Fibroblast of skin of left quadriceps (primary cell): Measurements from ENCODE around the gene NR6A1.

Experiments used
- DNase-seq, 2 experiments: peaks; one replicate each; pipeline ENCODE4 v3.0.0-alpha.2; 2013; ENCODE audit warnings: low read depth in 2 of 2

NR6A1 gene

DNA sequence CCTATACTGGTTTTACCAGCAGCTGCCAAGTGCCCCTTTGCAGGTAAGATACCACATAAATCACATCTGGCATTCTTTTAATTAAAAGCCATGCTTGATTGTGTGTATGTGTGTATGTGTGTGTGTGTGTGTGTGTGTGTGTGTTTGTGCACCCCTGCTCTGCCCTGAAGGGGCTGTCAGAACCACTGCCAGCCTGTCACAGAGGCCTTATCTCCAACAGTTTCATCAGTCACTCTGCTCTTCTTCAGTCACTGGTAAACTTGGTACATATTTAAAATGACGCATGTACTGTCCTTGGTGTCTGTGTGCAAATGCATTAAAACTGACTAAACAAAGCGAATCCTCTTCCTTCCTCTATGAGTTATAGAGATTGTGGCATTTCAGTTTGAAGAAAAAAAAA is 244.9 kb downstream of the NR6A1 start:
- no peak for DNase-seq

DNA sequence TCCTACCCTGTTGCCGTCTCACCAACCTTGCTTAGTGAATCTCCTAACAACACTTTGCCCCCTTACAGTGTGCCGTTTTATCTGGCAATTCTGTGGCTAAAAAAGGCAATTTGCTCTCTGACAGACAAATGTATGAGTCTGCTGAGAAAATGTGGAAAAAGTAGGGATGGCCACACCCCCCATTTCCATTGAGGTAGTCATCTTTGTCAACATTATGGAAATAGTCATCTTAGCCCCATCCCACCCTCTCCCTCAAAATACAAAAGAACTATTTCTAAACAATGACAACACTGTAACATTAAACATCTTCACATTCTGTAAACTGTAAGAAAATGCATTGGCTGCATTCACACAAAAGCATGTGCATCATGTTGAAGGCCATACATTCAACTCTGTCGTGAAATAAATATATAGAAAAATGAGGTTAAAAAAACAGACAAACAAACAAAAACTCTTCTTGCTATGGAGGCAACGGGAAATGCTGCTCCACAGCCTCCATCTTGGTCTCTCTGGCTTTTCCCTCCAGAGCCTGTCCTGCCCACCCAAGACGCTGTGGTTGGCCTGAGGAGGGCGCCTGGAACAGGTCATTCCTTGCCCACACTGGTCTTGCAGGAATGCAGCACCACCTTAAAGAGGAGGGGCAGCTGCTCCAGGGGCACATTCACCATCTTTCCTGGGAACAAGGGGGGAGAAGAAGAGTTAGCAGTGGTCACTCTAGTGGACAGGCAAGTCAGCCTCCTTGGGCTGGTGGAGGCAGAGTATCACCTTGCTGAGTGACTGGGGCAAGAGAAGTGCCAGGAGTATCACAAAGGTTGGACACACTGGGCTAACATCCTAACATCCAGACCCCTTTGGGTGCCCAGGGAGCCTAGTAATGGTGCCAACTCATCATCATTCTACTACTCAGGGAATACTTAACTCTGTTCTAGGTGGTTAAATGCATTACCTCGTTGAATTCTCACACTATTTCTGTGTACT is 248.7 kb downstream of the NR6A1 start:
- no peak for DNase-seq

DNA sequence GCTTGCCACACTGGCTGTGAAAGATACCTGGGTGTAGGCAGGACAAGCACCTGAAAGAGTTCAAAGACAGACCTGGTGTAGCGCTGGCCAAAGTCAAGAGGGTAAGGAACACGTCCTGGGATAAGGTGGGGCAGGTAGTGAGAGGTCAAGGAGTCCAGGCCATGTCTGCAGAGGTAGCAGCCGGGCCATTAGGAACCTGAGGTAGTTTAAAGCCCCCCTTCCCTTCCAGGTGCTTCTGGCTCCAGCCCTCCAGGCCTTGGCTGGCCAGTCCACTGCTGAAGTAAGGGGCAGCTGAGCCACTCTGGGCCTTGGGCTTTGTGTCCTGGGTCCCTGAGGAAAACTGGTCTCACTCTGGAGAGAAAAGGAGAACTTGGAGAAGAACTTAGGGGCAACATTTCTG is 250.0 kb downstream of the NR6A1 start:
- no peak for DNase-seq

DNA sequence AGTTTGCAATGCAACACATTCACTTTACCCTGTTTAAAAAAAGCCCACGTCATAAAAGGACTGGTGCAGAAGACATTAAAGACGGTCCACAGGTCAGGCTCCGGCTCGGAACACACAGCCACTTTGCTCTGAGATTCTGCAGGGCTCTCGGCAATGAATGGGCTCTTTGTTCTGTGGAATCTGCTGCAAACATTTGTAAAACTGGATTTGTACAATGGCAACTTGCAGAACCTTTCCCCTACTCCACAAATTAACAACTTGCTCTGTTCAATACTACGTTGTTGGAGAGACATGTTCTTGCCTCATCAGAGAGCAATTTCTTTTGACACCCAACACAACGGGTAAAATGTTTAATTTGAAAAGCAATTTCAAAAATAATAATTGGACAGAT is 250.9 kb downstream of the NR6A1 start:
- DNase-seq: no peak

DNA sequence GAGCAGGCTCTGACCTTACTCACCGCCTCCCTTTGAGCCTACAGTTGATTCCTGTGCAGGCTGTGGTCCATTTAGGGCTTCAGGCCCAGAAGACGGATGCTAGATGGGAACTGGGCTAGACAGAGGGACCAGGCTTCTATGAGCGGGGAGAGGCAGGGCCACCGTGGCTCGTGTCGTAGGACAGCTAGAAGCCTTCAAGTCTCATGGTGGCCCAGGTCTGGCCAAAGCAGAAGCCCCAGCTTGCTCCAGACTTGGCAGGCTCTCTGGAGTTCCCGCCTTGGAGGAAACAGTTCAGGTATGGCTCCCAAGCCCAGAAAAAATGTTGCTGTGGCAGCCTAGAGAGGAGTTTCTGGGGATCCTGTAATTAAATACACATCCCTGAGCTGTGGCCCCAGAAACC is 253.0 kb downstream of the NR6A1 start:
- DNase-seq: no peak

DNA sequence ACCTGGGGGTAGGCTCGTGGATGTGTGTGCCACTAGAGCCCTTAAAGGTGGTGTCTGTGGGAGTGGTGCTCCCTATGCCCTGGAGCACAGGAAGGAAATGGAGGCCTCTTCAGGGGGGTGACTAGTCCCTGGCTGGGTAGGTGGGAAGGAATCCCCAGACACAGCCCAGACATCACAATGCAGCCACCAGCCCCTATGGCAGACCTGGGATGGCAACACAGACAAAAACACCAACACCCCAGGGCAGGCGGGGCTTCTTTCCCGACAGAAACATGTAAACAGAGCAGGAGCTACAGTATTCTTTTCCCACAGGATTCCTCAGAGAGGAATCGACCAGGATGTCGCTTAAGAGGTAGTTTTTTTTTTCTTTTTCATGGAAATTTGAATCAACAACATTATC is 253.5 kb downstream of the NR6A1 start:
- DNase-seq: no peak

DNA sequence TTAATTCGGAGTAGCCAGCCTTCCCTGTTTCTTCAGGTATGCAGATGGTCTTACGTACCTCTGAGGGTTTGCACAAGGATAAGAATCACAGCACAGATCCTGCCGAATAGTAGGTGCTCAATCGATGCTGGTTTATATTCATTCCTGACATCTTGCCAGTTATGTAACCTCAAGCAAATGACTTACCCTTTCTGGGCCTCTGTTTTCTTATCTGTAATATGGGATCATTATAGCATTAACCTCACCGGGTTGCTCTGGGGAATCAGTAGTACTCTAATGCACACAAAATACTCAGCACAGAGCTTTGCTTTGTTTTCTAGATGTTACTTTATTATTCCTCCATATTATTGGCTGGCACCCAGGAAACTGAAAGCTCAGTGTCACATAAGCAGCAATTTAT is 256.2 kb downstream of the NR6A1 start:
- no peak for DNase-seq

DNA sequence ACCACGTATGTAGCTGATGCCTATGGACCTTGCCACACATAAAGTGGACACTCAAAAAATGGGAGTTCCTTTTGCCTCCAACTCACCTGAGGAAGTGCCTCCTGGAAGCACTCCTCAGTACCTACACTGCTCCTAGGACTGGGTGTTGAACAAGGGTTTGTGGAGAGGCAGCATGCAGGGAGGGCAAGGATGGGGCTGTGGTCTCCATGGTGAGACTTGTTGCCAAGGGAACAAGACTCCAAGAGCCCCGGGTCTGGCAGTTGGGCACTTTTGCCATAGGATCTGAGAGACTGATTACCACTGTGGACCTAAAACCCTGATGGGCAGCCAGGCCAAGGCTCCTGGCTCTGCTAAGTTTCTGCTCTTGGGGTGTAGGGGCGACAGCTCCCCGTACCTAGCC is 257.0 kb downstream of the NR6A1 start:
- no peak for DNase-seq

DNA sequence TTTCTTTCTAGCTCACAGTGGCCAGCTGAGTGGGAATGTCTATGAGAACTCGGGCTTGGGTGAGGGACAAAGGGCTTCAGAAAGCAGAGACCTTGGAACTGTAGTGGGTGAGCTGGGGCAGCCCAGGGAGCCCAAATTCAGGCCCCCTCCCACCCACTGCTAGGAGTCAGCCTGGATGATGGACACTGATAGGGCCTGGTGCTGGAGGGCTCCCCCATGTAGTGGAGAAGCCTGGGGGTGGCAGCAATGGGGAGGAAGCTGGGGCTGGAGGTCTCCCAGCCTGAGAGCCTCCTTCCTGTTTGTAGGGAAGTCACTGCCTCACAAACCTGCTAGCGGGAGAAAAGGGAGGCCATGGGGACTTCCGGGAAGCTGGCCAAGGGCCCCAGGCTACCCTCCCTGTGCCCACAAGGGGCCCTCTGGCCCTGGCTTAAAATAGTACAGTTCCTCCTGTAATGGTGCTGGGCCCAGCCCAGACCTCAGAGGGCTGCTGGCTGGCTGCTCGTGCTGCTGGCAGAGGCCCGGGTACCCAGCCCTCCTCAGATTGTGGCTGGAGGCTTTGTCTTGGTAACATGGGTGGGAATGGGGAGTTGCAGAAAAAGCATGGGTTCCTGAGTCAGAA is 257.6 kb downstream of the NR6A1 start:
- DNase-seq: no peak

DNA sequence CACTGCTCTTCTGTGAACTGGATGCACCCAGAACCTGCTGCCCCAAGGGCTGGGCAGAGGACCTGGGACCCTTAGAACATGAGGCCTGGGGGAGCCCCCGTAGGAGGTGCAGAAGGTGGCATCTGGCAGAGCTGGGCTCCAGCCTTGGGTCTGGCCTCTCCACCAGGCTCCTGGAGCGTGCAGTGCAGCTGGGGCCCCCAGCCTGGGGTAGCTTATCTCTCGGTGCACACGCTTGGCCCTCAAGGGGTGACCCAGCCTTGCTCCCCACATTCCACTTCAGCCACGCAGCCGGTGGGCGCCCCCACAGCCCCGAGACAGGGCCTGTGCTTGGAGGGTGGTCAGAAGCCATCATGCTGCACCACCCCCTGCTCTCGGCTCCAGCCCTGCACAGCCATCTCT is 258.3 kb downstream of the NR6A1 start:
- no peak for DNase-seq

DNA sequence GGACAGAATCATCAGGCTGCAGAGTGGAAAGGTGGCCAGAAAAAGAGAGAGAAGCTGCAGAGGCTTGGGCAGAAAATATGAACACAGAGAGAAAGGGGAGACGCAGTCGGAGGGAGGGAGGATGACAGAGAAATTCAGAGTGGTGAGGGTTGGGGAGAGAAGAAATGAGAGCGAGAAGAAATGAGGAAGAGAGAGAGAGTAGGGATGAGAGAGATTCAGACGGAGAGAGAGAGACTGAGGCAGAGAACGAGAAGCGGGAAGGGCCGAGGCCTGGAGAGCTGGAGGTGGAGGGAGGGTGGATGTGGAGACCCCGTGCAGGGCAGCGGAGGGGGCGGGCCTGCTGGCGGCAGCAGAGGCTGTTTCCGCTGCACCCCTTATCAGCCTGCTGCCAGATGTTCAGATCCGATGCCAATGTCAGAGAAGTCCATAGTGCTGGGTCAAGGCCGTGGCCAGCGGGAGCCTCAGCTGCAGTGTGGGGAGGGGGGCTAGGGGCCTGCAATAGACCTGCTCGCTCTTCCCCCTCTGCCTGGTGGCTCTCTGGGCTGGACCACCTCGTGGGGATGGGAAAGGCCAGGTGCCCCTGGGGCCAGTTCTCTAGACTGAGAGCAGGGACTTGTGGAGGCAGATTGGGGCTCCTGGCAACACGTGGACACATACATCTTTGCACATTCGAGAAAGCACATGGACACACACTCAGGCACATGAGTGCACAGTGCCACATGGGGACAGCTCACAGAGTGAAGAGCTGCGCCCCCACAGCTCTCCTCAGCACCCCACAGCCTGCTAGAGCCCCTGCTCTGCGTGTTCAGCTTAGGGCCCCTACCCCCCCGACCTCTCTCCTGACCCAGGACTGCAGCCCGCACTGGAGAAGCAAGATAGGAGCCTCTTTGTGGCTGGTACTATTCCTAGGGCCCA is 259.0 kb downstream of the NR6A1 start:
- DNase-seq: no peak

DNA sequence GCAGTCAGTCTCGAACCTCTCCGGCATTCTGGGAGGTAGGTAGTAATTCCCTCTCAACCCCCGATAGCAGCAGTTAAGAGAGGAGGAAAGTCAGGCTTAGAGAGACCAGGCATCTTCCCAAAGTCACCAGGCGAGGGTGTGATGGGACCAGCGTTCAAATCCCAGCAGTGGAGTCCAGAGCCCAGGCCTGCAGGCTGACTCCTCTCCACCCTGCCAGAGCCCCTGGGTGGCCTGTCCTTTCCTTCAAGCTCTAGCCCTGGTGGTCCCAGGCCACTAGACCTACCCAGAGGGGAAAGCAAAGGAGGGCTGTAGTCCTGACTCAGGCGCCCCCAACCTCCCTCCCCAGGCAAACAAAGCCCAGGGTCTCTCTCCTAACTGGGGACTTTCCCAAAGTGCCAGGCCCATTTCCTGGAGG is 259.7 kb downstream of the NR6A1 start:
- no peak for DNase-seq

DNA sequence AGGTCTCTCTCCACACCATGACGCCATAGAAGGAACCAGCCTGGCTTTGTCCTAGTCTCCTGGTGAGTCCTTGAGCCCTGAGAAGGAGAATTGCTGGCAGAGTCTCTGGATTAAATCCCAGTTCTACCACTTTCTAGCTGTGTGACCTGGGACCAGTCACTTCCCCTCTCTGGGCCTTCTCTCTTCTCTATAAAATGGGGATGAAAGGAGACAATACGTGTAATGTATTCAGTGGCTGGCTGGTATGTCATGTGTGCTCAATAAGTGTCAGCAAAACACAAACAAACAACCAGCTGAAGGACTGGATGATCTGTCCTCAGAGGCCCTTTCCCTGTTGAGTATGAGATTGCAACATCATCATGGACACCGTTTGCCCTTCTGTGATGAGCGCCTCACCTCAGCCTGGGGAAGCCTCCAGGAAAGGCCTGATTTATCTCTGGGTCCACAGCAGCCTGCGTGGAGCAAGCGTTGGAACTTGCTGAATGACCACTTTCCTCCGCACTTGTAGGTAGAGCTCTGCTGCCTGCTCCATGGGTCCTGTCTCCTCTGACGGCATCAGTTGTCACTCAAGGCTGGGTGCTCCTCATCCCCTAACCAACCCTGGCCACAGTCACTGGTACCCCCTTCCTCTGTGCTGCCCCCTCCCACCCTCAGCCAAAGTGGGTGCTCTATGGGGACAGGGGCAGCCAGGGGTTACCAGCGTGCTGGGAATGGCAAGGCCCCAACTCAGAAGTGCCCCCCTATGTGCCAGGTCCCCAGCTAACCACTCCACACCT is 260.3 kb downstream of the NR6A1 start:
- DNase-seq: no peak

DNA sequence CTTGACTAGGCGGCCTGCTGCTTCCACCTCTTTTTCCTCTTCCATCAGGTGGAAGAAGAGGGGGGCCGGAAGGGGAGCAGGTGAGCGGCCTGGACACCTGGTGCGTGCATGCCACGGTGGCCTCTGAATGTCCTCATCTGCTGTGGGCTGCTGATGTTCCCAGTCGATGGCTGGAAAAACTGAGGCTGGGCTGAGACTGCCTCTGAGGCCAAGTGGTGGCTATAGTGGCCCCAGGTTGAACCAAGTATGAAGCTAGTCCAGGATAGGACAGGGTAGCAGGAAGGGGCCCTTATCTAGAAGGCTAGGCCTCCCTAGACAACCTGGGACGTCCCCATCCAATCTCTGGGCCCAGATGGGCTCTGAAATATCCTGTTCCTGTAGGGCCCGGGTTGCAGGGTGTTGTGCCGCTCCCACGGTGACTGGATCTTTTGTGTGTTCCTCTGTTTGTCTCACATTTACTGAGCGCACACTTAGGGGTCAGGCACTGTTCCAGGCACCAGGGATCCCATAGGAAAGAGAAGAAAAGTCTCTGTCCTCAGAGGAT is 263.2 kb downstream of the NR6A1 start:
- DNase-seq: no peak

DNA sequence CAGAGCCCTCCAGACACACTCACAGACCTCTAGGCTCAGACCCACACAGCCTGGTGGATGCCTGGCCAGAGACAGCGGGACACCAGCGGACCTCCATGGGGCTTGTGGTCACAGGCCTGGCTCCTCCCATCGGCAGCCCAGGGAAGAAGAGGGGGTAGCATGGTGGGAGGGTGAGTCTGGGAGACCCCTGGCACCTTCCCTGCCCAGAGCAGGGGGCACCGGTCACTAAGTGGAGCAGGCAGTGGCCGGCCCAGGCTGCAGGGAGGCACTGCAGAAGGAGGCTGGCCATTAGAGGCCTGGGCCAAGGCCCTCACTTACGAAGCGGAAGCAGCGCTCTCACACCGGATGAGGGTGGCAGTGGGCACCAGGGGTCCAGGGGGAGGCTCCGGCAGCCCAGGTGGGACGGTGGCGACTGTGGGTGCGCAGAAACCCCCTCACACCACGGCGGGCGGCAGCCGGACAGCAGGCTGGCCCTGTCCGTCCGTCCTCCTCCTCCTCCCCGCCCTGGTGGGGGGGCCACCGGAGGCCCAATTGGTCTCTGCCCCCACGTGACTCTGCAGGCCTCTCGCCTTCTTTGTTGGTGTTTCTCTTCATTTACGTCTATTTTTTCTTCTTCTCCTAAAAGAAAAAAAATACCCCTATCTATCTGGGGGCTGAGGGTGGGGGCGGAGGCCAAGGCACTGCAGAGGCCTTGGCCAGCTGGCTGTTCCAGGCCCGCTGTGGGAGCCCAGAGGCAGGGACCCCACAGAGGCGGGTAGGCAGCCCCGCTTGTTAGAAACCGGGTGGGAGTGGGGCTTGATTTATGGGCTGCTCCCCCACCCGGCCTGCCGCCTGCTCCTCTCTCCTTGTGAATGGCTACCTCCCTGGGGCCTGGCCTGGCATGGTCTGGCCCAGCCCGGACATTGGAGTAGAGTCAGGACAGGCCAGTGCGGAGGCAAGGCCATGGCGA is 263.9 kb downstream of the NR6A1 start, which contains the start of gene NR5A1:
Gene NR5A1 (minus strand): TSS at position 469 of the 949 bp plus-strand sequence. CDS start 4,004 bp downstream, outside the sequence.
- no peak for DNase-seq

DNA sequence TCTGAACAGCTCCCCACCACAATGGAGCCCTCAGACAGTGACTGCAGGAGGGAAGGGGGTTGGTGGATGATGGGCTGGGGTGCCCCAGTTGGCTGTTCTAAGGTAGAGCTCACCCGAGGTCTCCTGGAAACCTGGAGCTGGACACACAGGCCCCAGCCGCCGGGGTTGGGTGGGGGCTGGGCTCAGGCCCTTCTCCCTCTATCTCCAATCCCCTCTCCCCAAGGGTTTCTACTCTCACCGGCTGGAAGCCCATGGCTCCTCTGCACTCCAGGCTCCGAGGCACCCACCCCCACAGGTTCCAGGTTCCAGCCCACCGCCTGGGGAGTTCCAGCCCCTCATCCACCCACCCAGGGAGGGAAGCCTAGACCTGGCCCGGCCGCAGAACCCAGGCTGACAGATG is 264.7 kb downstream of the NR6A1 start:
- DNase-seq: no peak

DNA sequence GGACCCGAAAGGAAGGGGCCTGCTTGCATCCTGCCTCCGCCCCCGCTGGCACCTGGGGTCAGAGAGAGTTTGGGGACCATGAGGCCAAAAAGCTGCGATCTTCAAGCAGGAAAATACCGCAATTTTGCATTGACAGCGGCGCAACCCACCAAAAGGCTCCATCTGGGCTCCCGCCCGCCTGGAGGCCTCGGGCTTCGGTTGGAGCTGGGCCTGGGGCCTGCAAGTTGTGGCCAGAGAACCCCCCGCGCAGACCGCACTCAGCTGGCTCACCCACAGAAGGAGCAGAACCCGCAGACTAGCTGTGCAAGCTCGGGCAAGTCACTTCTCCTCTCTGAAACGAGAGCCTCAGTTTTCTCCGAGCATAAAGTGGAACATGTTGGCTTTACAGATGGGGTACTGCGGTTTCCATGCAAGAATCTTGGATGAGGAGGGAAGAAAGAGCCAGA is 265.2 kb downstream of the NR6A1 start:
- no peak for DNase-seq

DNA sequence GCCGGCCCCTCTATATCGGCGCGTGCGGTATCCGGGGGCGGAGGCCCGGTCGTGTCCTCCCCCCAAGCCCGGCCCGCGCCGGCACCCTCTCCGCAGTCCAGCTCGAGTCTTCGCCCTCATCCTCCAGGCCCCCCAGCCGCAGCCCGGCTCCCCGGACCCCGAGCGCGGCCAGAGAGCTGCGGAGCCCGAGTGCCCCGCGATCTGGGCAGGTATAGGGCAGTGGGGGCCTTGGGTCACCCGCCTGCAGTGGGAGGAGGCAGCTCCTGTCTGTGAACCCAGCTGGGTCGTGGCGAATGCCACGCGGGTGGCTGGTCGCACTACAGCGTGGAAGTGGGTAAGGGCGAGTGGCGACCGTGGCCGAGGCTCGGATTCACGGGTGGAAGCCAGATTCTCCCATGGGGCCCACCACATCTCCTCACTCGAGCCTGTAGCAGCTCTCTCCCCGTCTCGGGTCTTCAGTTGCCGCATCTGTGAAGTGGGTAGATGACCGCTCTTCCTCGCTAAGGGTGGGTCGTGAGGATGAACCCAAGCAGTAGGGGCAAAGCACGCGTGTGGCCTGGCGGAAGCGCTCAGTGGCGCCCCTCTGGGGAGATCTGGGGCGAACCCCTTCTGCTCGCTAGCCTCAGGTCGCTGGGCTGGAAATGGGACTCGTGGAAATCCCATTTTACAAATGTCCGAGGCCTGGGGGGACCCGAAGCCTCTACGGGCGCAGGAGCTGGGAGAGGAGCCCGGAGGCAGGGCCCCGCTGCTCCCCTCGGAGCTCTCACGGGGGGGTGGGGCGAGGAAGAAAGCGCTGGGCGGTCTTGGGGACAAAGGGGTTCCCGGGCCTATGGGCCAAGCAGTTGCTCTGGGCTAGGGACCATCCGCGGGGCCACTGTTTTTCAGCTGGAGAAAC is 265.9 kb downstream of the NR6A1 start:
- DNase-seq: no peak

DNA sequence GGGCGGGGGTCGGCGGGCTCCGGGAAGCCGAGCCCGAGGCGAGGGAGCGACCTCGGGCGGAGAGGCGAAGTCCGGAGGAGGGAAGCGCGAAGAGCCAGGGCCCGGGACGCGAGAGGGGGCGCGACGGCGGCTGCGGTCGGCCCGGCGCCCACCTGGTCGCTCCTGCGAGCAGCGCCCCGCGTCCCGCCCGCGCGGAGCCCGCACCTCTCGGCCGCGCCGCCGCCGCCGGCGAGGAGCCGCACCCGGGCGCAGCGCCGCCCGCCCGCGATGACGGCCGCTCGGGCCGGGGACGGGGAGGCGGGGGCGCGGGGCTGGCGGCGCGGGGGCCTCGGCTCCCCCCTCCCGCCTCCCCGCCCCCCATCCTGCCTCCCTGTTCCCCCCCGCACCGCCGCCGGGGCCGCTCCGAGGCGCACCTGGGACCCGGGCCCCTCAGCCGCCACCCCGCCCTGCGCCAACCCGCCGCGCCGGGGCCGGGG is 266.5 kb downstream of the NR6A1 start:
- DNase-seq: no peak
